HepG2 (cell line): ENCODE data around the gene AARS2. TPM values are rescaled to one million over a fixed set of nuclear protein-coding genes. Genes with fewer than 3 reads are reported as not detected.

ENCODE experiments used
- AGO1 ChIP-seq: fragments of 200-400 bp; formaldehyde crosslinking; IDR thresholded peaks from 2 replicates; pipeline ENCODE4 v1.6.1; 2017; ENCODE audit warnings: mild to moderate bottlenecking, low read depth, low read length, moderate library complexity; ENCODE audit not compliant: poor library complexity, severe bottlenecking
- FOXK1 ChIP-seq: sonication (generic); formaldehyde crosslinking; IDR thresholded peaks from 2 replicates; pipeline ENCODE4 v1.4.0; 2020; ENCODE audit warnings: low read depth, missing genetic modification reagents, borderline replicate concordance
- KAT2B ChIP-seq: fragments of 150-350 bp; IDR thresholded peaks from 2 replicates; pipeline ENCODE4 v1.6.1; 2014; ENCODE audit warnings: low read depth, low read length, borderline replicate concordance
- LBX2 ChIP-seq: sonication (generic); formaldehyde crosslinking; IDR thresholded peaks from 2 replicates; pipeline ENCODE4 v1.5.0; 2020; ENCODE audit warnings: missing genetic modification reagents, mild to moderate bottlenecking, borderline replicate concordance
- PAWR ChIP-seq: sonication (generic); formaldehyde crosslinking; IDR thresholded peaks from 2 replicates; pipeline ENCODE4 v1.4.0; 2020; ENCODE audit warnings: missing genetic modification reagents, mild to moderate bottlenecking, borderline replicate concordance
- PAX8 ChIP-seq: sonication (generic); formaldehyde crosslinking; IDR thresholded peaks from 2 replicates; pipeline ENCODE4 v1.8.0; 2022; ENCODE audit warnings: mild to moderate bottlenecking, missing genetic modification reagents, borderline replicate concordance
- PCBP2 ChIP-seq: fragments of 200-400 bp; formaldehyde crosslinking; optimal IDR thresholded peaks from 2 replicates; pipeline ENCODE3; 2018; ENCODE audit warnings: low read length, low read depth; ENCODE audit not compliant: poor library complexity, severe bottlenecking
- POLR2G ChIP-seq: fragments of 200-400 bp; formaldehyde crosslinking; IDR thresholded peaks from 2 replicates; pipeline ENCODE4 v1.6.1; 2018; ENCODE audit warnings: mild to moderate bottlenecking, low read depth, low read length, moderate library complexity
- SIN3A ChIP-seq: IDR thresholded peaks from 2 replicates; pipeline ENCODE4 v1.6.1; 2011; ENCODE audit warnings: low read depth, mild to moderate bottlenecking, control low read depth, low read length, borderline replicate concordance
- SYNCRIP ChIP-seq: fragments of 200-400 bp; formaldehyde crosslinking; IDR thresholded peaks from 2 replicates; pipeline ENCODE4 v1.6.1; 2018; ENCODE audit warnings: mild to moderate bottlenecking, low read depth, low read length; ENCODE audit not compliant: insufficient read depth
- TOPORS ChIP-seq: sonication (generic); formaldehyde crosslinking; IDR thresholded peaks from 2 replicates; pipeline ENCODE4 v1.8.0; 2023; ENCODE audit warnings: mild to moderate bottlenecking, missing genetic modification reagents
- TSC22D2 ChIP-seq: sonication (generic); formaldehyde crosslinking; IDR thresholded peaks from 2 replicates; pipeline ENCODE4 v1.5.1; 2020; ENCODE audit warnings: missing genetic modification reagents, mild to moderate bottlenecking, borderline replicate concordance
- ZEB1 ChIP-seq: IDR thresholded peaks from 2 replicates; pipeline ENCODE4 v1.6.1; 2012; ENCODE audit warnings: mild to moderate bottlenecking, low read depth, inconsistent platforms; ENCODE audit not compliant: insufficient replicate concordance
- ZFYVE20 ChIP-seq: sonication (generic); formaldehyde crosslinking; IDR thresholded peaks from 2 replicates; pipeline ENCODE4 v1.8.0; 2023; ENCODE audit warnings: low read depth, mild to moderate bottlenecking, moderate library complexity, missing genetic modification reagents, borderline replicate concordance
- ZNF232 ChIP-seq: sonication (generic); formaldehyde crosslinking; IDR thresholded peaks from 2 replicates; pipeline ENCODE4 v1.4.0; 2020; ENCODE audit warnings: missing genetic modification reagents, borderline replicate concordance
- ZNF3 ChIP-seq: IDR thresholded peaks from 2 replicates; pipeline ENCODE4 v1.7.0; 2017; ENCODE audit warnings: inconsistent platforms
- ZNF746 ChIP-seq: sonication (generic); formaldehyde crosslinking; IDR thresholded peaks from 2 replicates; pipeline ENCODE4 v1.8.0; 2022; ENCODE audit warnings: mild to moderate bottlenecking, missing genetic modification reagents
- ZNF792 ChIP-seq: IDR thresholded peaks from 2 replicates; pipeline ENCODE4 v1.6.1; 2016
- ZXDC ChIP-seq: sonication (generic); formaldehyde crosslinking; IDR thresholded peaks from 2 replicates; pipeline ENCODE4 v1.5.0; 2020; ENCODE audit warnings: mild to moderate bottlenecking, missing genetic modification reagents
- polyA plus RNA-seq, 8 experiments: library from polyadenylated mRNA; depleted of rRNA in 3 of 8; stranded (reverse) in 7 of 8; unstranded in 1 of 8; fragments of >200 nt; fragmentation: Illumina TruSeq in 4 of 8; extraction: Trizol in 4 of 8; gene quantifications; 2 replicates each; pipeline versions ENCODE4 v1.2.1 to v1.2.3, GENCODE V29; 2011 to 2016; ENCODE audit warnings: low read depth in 4 of 8, missing spikeins in 1 of 8, mixed read lengths in 1 of 8; ENCODE audit not compliant: insufficient read depth in 1 of 8
- total RNA-seq, 5 experiments: library from RNA; depleted of rRNA; stranded (reverse); fragments of >200 nt; fragmentation: Illumina TruSeq; extraction: Trizol; gene quantifications; 2 replicates each; pipeline ENCODE4 v1.2.3, GENCODE V29; 2016; ENCODE audit warnings: low read depth in 1 of 5
- TF ChIP-seq, protein P1 (sequence below): sonication (generic); formaldehyde crosslinking; IDR thresholded peaks from 2 replicates; pipeline ENCODE4 v1.5.1; 2020; ENCODE audit warnings: mild to moderate bottlenecking, missing genetic modification reagents, moderate library complexity

AARS2 gene
- total and polyA plus RNA-seq, 2 of the 13 experiments (the other 11 are each of a cell fraction or from before 2014, with no cell fraction given) = 7.5 to 24.1 TPM

DNA sequence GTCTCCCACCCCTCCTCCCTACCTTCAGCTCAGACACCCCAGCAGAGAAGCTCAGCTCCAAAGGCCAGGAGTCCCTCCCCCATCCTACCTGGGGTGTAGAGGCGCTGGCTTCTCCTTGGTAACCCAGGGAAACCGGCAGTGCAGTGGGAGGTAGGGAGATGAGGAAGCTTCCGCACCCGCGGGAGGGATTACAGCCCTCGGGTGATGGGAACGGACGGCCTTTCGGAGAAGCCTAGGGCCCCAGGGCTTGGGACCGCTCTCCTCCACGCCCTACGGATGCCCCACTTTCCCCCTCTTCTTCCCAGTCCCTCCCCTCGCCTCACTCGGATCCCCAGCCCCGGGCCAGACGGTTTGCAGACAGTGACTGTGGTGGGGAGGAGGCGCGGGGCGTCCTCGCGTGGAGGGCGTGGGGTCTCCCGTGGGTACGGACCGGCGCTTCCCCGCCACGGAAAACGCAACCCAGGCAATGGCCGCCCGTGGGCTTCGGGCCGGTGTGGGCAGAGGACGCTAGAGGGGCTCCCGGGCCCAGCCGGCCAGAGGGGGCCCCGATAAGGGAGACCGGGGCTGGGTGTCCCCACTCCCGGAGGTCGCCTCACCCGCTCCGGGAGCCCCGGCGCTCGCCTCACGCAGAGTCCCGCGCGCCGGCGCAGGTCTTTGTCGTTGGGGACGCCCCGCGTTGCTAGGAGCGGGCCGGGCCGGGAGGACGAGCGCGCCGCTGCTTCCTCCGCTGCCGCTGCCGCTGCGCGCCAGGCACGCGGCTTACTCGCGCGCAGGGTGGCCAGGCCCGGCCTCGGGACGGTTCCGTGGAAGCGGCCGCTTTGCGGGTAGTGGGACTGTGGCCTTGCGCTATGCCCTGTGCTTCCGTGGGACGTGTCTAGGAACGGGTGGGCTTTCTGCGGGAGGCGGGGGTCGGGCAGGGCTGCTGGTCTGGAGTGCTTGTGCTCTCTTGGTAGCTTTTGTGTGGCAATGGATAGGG lies 15.8 kb downstream of the AARS2 start (continued):
- TF ChIP-seq SYNCRIP (no peak), AGO1 (no peak), ZFYVE20 (CRISPR knock-in tag) (no peak), KAT2B (no peak), PCBP2 (no peak), ZNF792 (CRISPR knock-in tag) (no peak), ZNF3 (CRISPR knock-in tag) (no peak), PAX8 (CRISPR knock-in tag) (no peak), PAWR (CRISPR knock-in tag) (no peak), FOXK1 (CRISPR knock-in tag) (no peak), ZNF746 (CRISPR knock-in tag) (no peak), SIN3A (no peak), ZNF232 (CRISPR knock-in tag) (no peak), LBX2 (CRISPR knock-in tag) (no peak), TOPORS (no peak), ZEB1 (no peak), POLR2G (peak; percentile 17; the same call in 1 of the 2 replicates), ZXDC (CRISPR knock-in tag) (no peak), TSC22D2 (CRISPR knock-in tag) (no peak)
- TF ChIP-seq, protein P1, sequence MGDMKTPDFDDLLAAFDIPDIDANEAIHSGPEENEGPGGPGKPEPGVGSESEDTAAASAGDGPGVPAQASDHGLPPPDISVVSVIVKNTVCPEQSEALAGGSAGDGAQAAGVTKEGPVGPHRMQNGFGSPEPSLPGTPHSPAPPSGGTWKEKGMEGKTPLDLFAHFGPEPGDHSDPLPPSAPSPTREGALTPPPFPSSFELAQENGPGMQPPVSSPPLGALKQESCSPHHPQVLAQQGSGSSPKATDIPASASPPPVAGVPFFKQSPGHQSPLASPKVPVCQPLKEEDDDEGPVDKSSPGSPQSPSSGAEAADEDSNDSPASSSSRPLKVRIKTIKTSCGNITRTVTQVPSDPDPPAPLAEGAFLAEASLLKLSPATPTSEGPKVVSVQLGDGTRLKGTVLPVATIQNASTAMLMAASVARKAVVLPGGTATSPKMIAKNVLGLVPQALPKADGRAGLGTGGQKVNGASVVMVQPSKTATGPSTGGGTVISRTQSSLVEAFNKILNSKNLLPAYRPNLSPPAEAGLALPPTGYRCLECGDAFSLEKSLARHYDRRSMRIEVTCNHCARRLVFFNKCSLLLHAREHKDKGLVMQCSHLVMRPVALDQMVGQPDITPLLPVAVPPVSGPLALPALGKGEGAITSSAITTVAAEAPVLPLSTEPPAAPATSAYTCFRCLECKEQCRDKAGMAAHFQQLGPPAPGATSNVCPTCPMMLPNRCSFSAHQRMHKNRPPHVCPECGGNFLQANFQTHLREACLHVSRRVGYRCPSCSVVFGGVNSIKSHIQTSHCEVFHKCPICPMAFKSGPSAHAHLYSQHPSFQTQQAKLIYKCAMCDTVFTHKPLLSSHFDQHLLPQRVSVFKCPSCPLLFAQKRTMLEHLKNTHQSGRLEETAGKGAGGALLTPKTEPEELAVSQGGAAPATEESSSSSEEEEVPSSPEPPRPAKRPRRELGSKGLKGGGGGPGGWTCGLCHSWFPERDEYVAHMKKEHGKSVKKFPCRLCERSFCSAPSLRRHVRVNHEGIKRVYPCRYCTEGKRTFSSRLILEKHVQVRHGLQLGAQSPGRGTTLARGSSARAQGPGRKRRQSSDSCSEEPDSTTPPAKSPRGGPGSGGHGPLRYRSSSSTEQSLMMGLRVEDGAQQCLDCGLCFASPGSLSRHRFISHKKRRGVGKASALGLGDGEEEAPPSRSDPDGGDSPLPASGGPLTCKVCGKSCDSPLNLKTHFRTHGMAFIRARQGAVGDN (CRISPR knock-in tag) = peak; percentile 32; the same call in 1 of the 2 replicates
